Heart left ventricle (tissue), 16 donors: ENCODE measurements around the gene CEP164. TPM values are rescaled to one million over a fixed set of nuclear protein-coding genes. Genes with fewer than 3 reads are reported as not detected.

Experiments used
- ATAC-seq, 4 donors: fragments of 200-7000 bp; cut with Tn5 transposase; one replicate each; pipeline ENCODE4 v1.9.1; 2020 to 2022; ENCODE audit warnings: moderate library complexity in 4 of 4, mild to moderate bottlenecking in 3 of 4, moderate number of reproducible peaks in 1 of 4
- DNase-seq, 5 donors: peaks; one replicate each; pipeline ENCODE4 v3.0.0-alpha.2; 2020
- H3K27ac ChIP-seq, 12 donors: fragments of 200-600 bp; sonication (generic) in 4 of 12; one replicate each; pipeline versions ENCODE4 v1.5.0 to v1.8.0; 2016 to 2022; ENCODE audit warnings: mild to moderate bottlenecking in 2 of 12
- H3K27me3 ChIP-seq, 9 donors: fragments of 200-600 bp; sonication (generic) in 2 of 9; one replicate each; pipeline versions ENCODE4 v1.5.1 to v1.8.0; 2016 to 2022; ENCODE audit warnings: mild to moderate bottlenecking in 3 of 9
- H3K36me3 ChIP-seq, 9 donors: fragments of 200-600 bp; sonication (generic) in 2 of 9; one replicate each; pipeline versions ENCODE4 v1.5.0 to v1.8.0; 2018 to 2022; ENCODE audit warnings: mild to moderate bottlenecking in 2 of 9
- H3K4me1 ChIP-seq, 12 donors: fragments of 200-600 bp; sonication (generic) in 4 of 12; one replicate each; pipeline versions ENCODE4 v1.5.0 to v1.8.0; 2016 to 2022; ENCODE audit warnings: mild to moderate bottlenecking in 3 of 12
- H3K4me3 ChIP-seq, 12 donors: fragments of 200-600 bp; sonication (generic) in 4 of 12; one replicate each; pipeline versions ENCODE4 v1.5.0 to v1.8.0; 2017 to 2022; ENCODE audit warnings: mild to moderate bottlenecking in 9 of 12, moderate library complexity in 4 of 12
- H3K9me3 ChIP-seq, 12 donors: fragments of 200-600 bp; sonication (generic) in 4 of 12; one replicate each; pipeline versions ENCODE4 v1.5.0 to v1.8.0; 2016 to 2022; ENCODE audit warnings: mild to moderate bottlenecking in 1 of 12
- POLR2A ChIP-seq, 2 donors: fragments of 450-650 bp; IDR thresholded peaks; one replicate each; pipeline ENCODE4 v1.6.1; 2017; ENCODE audit warnings: antibody characterized with exemption in 2 of 2, mild to moderate bottlenecking in 2 of 2, moderate library complexity in 2 of 2
- WGBS, 4 donors: extraction: QIAGEN DNeasy Blood & Tissue Kit in 2 of 4; methylation state at CpG; one replicate each; pipeline versions ENCODE4 v1.1.5 to v1.1.7; 2013 to 2018; 5-methylcytosine and 5-hydroxymethylcytosine counted together
- intact Hi-C, 10 donors: fragments of 100-400 bp; cut with DNase I; formaldehyde crosslinking; loops; one replicate each; pipeline versions ENCODE4 v1.11.1 to v1.14.2; 2022
- polyA plus RNA-seq, 2 donors: library from polyadenylated mRNA; stranded (reverse); fragments of 200-250 nt; gene quantifications; one replicate each; pipeline ENCODE4 v1.2.3, GENCODE V29; 2013
- total RNA-seq, 9 donors: library from RNA; depleted of rRNA in 2 of 9; stranded (reverse); fragments of >200 nt in 2 of 9; fragmentation: NEBNext Ultra II Directional in 3 of 9; extraction: Animal tissue kit (Norgen Biotek cat#: 25700) in 3 of 9; gene quantifications; one replicate each; pipeline versions ENCODE4 v1.1.0 to v1.2.4, GENCODE V29; 2016 to 2023
- TF ChIP-seq, protein P1 (sequence below), 12 donors: fragments of 200-600 bp; sonication (generic) in 4 of 12; IDR thresholded peaks; one replicate each; pipeline versions ENCODE4 v1.5.0 to v1.8.0; 2018 to 2022; ENCODE audit warnings: antibody characterized with exemption in 12 of 12, mild to moderate bottlenecking in 5 of 12
- donor health status: ischemic (EF 13 %, LVEDD 7.1; RV severe dilation, severe dysfunction).
- donor health status: healthy with polysubstance abuse.
- donor health status: DM: no; HTN: yes; CAD: no.
- donor health status: DM: no; HTN: no; CAD: no.
- donor health status: ischemic (EF 25% LVEDD 6.9; RV normal size, moderate dysfunction).
- donor health status: ischemic (EF 25% LVEDD 5.7; RV mildly dilated, moderate dysfunction).
- donor health status: healthy.
- donor health status: DM: yes; HTN: yes; CAD: no.
- donor health status: ischemic (EF 35%, LVEDD 5.7; RV mildly dilated, moderate dysfunction).
- donor health status: nonischemic (EF 11% LVEDD 7.7; RV severe dilation, severe dysfunction).
- donor health status: DM: yes; HTN: yes; CAD: no.
- donor health status: PGD.
- donor health status: ischemic (EF 29% LVEDD 5.4; RV normal size, mild dysfunction).
- donor health status: nonischemic (EF 23%, LVEDD 6.1; RV moderate dilation, normal function).

The CEP164 gene
- total and polyA plus RNA-seq, 11 donors, result 2.6 to 15.4 (median 6.6) TPM

DNA sequence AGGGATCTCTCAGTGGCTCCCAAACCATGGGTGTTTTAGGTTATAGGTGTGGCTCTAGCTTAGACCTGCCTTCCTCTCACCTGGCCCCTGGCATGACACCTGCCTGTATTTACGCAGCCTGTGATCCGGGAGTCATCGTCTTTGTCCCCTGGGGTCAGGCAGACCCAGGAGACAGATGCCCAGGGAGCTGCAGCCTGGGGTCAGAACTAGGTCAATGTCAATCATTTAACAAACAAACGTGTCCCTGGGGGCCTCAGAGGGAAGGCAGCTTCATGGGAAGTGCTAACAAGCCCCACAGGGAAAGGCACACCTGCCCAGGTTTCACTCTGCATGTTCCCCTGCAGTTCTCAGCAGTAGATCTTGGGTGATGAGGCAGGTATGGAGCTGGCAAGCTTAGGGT is 24.6 kb upstream of the CEP164 start:
- TF ChIP-seq, protein P1, sequence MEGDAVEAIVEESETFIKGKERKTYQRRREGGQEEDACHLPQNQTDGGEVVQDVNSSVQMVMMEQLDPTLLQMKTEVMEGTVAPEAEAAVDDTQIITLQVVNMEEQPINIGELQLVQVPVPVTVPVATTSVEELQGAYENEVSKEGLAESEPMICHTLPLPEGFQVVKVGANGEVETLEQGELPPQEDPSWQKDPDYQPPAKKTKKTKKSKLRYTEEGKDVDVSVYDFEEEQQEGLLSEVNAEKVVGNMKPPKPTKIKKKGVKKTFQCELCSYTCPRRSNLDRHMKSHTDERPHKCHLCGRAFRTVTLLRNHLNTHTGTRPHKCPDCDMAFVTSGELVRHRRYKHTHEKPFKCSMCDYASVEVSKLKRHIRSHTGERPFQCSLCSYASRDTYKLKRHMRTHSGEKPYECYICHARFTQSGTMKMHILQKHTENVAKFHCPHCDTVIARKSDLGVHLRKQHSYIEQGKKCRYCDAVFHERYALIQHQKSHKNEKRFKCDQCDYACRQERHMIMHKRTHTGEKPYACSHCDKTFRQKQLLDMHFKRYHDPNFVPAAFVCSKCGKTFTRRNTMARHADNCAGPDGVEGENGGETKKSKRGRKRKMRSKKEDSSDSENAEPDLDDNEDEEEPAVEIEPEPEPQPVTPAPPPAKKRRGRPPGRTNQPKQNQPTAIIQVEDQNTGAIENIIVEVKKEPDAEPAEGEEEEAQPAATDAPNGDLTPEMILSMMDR (IDR thresholded peaks at IDR 0.05), result no peak
- TF ChIP-seq POLR2A (IDR thresholded peaks at IDR 0.05), result no peak
- 75 to 77% (median 75%) methylated on average over 4 of the region's 4 CpGs for WGBS, 4 donors
- H3K27me3 ChIP-seq, result no peaks in the 10 kb centered on the region
- H3K4me3 ChIP-seq, result no peak overlapping the region
- H3K36me3 ChIP-seq, result peaks cover 0 to 5% (median 0%) of the 10 kb centered on the region in 9 donors
- H3K9me3 ChIP-seq, result no peaks in the 10 kb centered on the region
- ATAC-seq (no peak), DNase-seq (no peak)
- no peak overlapping the region for H3K27ac ChIP-seq
- peaks cover 0 to 27% (median 12%) of the 10 kb centered on the region in 12 donors for H3K4me1 ChIP-seq
- intact Hi-C loops, result no loop called here

DNA sequence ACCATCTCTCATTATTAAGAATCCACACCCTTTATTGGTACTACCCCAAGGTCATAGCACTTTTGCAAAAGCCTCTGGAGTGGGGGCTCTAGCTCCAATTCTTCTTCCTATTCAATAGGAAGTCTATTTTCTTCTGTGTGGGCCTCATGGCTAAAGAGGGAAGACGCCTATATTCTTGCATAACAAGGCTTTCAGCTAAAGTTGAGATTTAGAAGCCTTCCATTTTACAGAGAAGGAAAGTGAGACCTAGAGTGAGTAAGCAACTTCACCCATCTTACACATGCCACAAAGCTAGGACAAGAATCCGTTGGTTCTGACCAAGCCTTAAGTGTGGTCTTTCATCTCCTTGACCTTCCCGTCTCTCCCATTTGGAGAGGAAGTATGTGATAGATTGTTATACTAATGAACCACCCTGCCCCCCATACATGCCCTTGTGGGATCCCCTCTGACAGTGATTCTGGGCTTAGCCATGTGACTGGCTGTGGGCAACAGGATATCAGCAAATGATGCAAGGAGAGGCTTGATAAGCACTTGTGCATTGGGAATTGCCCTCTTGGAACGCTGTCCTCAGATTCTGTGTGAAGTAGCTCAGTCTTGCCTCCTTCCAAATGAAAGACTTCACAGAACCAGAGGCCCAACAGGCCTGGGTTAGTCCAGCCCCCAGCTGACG is 23.9 kb upstream of the CEP164 start:
- intact Hi-C loops, result no loop called here
- Histone ChIP-seq H3K27ac (no peak overlapping the region), H3K4me3 (no peak overlapping the region), H3K9me3 (no peaks in the 10 kb centered on the region), H3K27me3 (no peaks in the 10 kb centered on the region), H3K4me1 (peaks cover 0 to 27% (median 12%) of the 10 kb centered on the region in 12 donors), H3K36me3 (peaks cover 0 to 5% (median 0%) of the 10 kb centered on the region in 9 donors)
- ATAC-seq (peak in 1 of 4 donors; percentile 7), DNase-seq (no peak)
- WGBS, 4 donors, result 76 to 84% (median 78%) methylated on average over 3 to 5 of the region's 5 CpGs
- no peak for TF ChIP-seq POLR2A (IDR thresholded peaks at IDR 0.05)
- TF ChIP-seq, protein P1 (IDR thresholded peaks at IDR 0.05), result no peak

DNA sequence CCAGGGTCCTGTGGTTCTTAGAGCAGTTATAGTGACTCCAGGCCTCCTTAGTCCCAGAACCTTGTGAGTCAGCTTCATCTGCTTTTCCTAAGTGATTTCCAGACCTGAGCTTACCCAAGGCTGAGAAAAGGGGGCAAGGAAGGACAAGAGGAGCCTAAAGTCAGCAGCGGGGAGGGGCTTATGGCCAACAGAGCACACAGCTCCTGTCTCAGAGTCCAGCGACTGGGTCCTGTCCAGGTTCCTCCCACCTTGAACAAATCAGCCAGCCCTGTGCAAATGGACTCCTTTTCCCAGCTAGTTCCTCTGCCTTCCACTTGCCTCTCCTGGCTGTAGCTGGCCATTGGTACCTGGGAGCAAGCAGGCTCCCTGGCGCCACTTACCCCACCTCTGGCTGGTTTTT is 22.5 kb upstream of the CEP164 start:
- intact Hi-C loops, result no loop called here
- Histone ChIP-seq H3K27me3 (no peaks in the 10 kb centered on the region), H3K9me3 (no peaks in the 10 kb centered on the region), H3K27ac (no peak overlapping the region), H3K4me1 (peaks cover 0 to 18% (median 7%) of the 10 kb centered on the region in 12 donors), H3K36me3 (peaks cover 0 to 5% (median 0%) of the 10 kb centered on the region in 9 donors), H3K4me3 (no peak overlapping the region)
- no peak for TF ChIP-seq POLR2A (IDR thresholded peaks at IDR 0.05)
- TF ChIP-seq, protein P1 (IDR thresholded peaks at IDR 0.05), result no peak
- DNase-seq, result no peak
- 90 to 97% (median 95%) methylated on average over 2 to 3 of the region's 3 CpGs for WGBS, 4 donors
- ATAC-seq, result no peak

DNA sequence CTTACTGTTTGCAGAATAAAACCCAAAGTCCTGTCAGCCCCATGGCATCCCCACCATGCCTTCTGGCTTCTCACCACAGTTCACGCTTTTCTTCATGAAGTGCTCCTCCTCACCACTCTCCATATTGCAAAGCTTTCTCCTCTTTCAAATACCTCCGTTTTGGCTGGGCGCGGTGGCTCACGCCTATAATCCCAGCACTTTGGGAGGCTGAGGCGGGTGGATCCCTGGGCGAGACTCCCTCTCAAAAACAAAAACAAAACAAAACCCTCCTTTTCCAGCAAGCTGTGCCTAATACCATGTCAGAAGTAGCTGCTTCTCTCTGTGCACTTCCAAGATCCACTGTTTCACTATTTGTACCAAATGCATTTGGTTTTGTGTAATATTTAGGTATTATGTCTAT is 18.3 kb upstream of the CEP164 start:
- WGBS, 4 donors, result 88 to 97% (median 95%) methylated on average over 7 of the region's 7 CpGs
- ATAC-seq, result no peak
- no peak for TF ChIP-seq POLR2A (IDR thresholded peaks at IDR 0.05)
- TF ChIP-seq, protein P1 (IDR thresholded peaks at IDR 0.05), result no peak
- H3K27ac ChIP-seq, result no peak overlapping the region
- H3K36me3 ChIP-seq, result peaks cover 0 to 8% (median 0%) of the 10 kb centered on the region in 9 donors
- DNase-seq, result no peak
- no peak overlapping the region for H3K4me3 ChIP-seq
- H3K9me3 ChIP-seq, result no peaks in the 10 kb centered on the region
- peaks cover 0 to 15% (median under 1%) of the 10 kb centered on the region in 12 donors for H3K4me1 ChIP-seq
- intact Hi-C loops, result no loop called here
- H3K27me3 ChIP-seq, result no peaks in the 10 kb centered on the region
